Ovary (tissue), 9 donors: ENCODE results near the gene ATP7B. TPM values are rescaled to one million over a fixed set of nuclear protein-coding genes. Genes with fewer than 3 reads are reported as not detected.

Experiments
- DNase-seq, 5 donors: peaks; one replicate each; pipeline ENCODE4 v3.0.0-alpha.2; 2019 to 2020
- H3K27ac ChIP-seq, 2 donors: fragments of 200-600 bp; one replicate each; pipeline versions ENCODE4 v1.5.1 to v1.8.0; 2019 to 2022
- H3K27me3 ChIP-seq: fragments of 200-600 bp; one replicate; pipeline ENCODE4 v1.8.0; 2022
- H3K36me3 ChIP-seq: fragments of 200-600 bp; sonication (generic); one replicate; pipeline ENCODE4 v1.5.1; 2019
- H3K4me1 ChIP-seq: one replicate; pipeline ENCODE4 v1.8.1; 2013; ENCODE audit warnings: mild to moderate bottlenecking, moderate library complexity; ENCODE audit not compliant: insufficient read depth
- H3K4me3 ChIP-seq: fragments of 200-600 bp; sonication (generic); one replicate; pipeline ENCODE4 v1.5.1; 2017
- H3K9me3 ChIP-seq, 2 donors: fragments of 200-600 bp in 1 of 2; sonication (generic) in 1 of 2; one replicate each; pipeline versions ENCODE4 v1.5.1 to v1.8.1; 2013 to 2019; ENCODE audit warnings: mild to moderate bottlenecking in 1 of 2, moderate library complexity in 1 of 2
- CTCF ChIP-seq, 3 donors: fragments of 450-650 bp in 2 of 3; fragments of 200-600 bp in 1 of 3; IDR thresholded peaks; one replicate each; pipeline versions ENCODE4 v1.5.1 to v1.8.0; 2016 to 2022; ENCODE audit warnings: antibody characterized with exemption in 3 of 3, mild to moderate bottlenecking in 1 of 3
- EP300 ChIP-seq: sonication (generic); formaldehyde crosslinking; IDR thresholded peaks from one replicate; pipeline ENCODE4 v1.6.1; 2017; ENCODE audit warnings: antibody characterized with exemption
- POLR2A ChIP-seq: fragments of 450-650 bp; IDR thresholded peaks from one replicate; pipeline ENCODE4 v1.6.1; 2017; ENCODE audit warnings: antibody characterized with exemption, mild to moderate bottlenecking, moderate library complexity
- WGBS, 3 donors: extraction: QIAGEN DNeasy Blood & Tissue Kit in 1 of 3; methylation state at CpG; one replicate each; pipeline versions ENCODE4 v1.1.5 to v1.1.7; 2013 to 2017; 5-methylcytosine and 5-hydroxymethylcytosine counted together
- intact Hi-C, 4 donors: fragments of 100-400 bp; cut with DNase I; formaldehyde crosslinking; loops; one replicate each; pipeline versions ENCODE4 v1.11.0 to v1.15.1; 2022 to 2023
- polyA plus RNA-seq, 2 donors: library from polyadenylated mRNA; stranded (reverse); fragments of 200-250 nt in 1 of 2; fragments of 350-450 nt in 1 of 2; fragmentation: Illumina TruSeq in 1 of 2; extraction: RNeasy Lipid Tissue Mini Kit (QIAGEN cat#74804) in 1 of 2; gene quantifications; one replicate each; pipeline ENCODE4 v1.2.3, GENCODE V29; 2013 to 2014
- total RNA-seq, 7 donors: library from RNA; depleted of rRNA in 2 of 7; stranded (reverse); fragments of >200 nt in 2 of 7; fragmentation: NEBNext Ultra II Directional in 3 of 7; extraction: Animal tissue kit (Norgen Biotek cat#: 25700) in 3 of 7; gene quantifications; one replicate each; pipeline versions ENCODE4 v1.1.0 to v1.2.4, GENCODE V29; 2016 to 2023
- donor health status: DM: no; HTN: no; CAD: no; lungs with moderate emphysema.
- donor health status: DM: no; HTN: no; CAD: no.
- donor health status: Bipolar disorder and iron deficiency.
- donor health status: DM: yes; HTN: yes; CAD: no.
- donor health status: DM: no; HTN: no; CAD: no.
- donor health status: DM: yes; HTN: yes; CAD: no.

The ATP7B gene
- total and polyA plus RNA-seq, 9 donors = 2.9 to 7.3 (median 5.1) TPM

GRCh38 chr13:51885651-51886050 is 125.6 kb downstream of the ATP7B start:
- no peak for DNase-seq
- Histone ChIP-seq H3K9me3 (peaks cover 0 to 3% of the 10 kb centered on the region in 2 donors), H3K27me3 (no peaks in the 10 kb centered on the region), H3K4me1 (no peaks in the 10 kb centered on the region), H3K4me3 (no peak overlapping the region), H3K36me3 (no peaks in the 10 kb centered on the region), H3K27ac (no peak overlapping the region)
- 86 to 97% (median 96%) methylated on average over 2 of the region's 2 CpGs for WGBS, 3 donors
- intact Hi-C loops = no loop called here
- TF ChIP-seq POLR2A (no peak), CTCF (IDR thresholded peaks at IDR 0.05) (no peak), EP300 (no peak)

- Histone ChIP-seq H3K36me3 (no peaks in the 10 kb centered on the region), H3K9me3 (peaks cover 0 to 3% of the 10 kb centered on the region in 2 donors), H3K4me1 (no peaks in the 10 kb centered on the region), H3K27ac (no peak overlapping the region), H3K4me3 (no peak overlapping the region), H3K27me3 (no peaks in the 10 kb centered on the region)
- no peak for DNase-seq
- TF ChIP-seq POLR2A (no peak), CTCF (IDR thresholded peaks at IDR 0.05) (no peak), EP300 (no peak)
- intact Hi-C loops = no loop called here
- 70 to 73% (median 72%) methylated on average over 5 of the region's 5 CpGs for WGBS, 3 donors
These were observed 128.0 kb downstream of the ATP7B start for GRCh38 chr13:51883226-51883600.

Other genes starting within 250 kb of the ATP7B start
- 10 to 100 TPM in 6 of 7 donors, 1 to 10 TPM in 1; 9.7 to 19.7 (median 16.2) TPM for gene DHRS12, start 207.3 kb downstream of the ATP7B start, total RNA-seq
- gene DHRS12, start 207.3 kb downstream of the ATP7B start, polyA plus RNA-seq = 10 to 100 TPM; 24.9 to 29.1 TPM
- under 1 TPM in 6 of 7 donors, not detected in 1; 0.05 to 0.28 (median 0.12) TPM for gene TMEM272, start 166.3 kb downstream of the ATP7B start, total RNA-seq
- under 1 TPM in 1 of 2 donors, not detected in 1; 0.07 TPM for gene TMEM272, start 166.3 kb downstream of the ATP7B start, polyA plus RNA-seq
- gene CCDC70, start 149.5 kb downstream of the ATP7B start, total RNA-seq = not detected
- not detected for gene CCDC70, start 149.5 kb downstream of the ATP7B start, polyA plus RNA-seq
- 10 to 100 TPM; 15.0 to 36.2 (median 29.6) TPM for gene ALG11, start 948 bp upstream of the ATP7B start, total RNA-seq
- gene ALG11, start 948 bp upstream of the ATP7B start, polyA plus RNA-seq = 10 to 100 TPM in 1 of 2 donors, 1 to 10 TPM in 1; 5.9 to 16.6 TPM
- 10 to 100 TPM; 11.4 to 20.2 (median 14.9) TPM for gene UTP14C, start 13.2 kb upstream of the ATP7B start, total RNA-seq
- 10 to 100 TPM in 1 of 2 donors, 1 to 10 TPM in 1; 7.4 to 12.9 TPM for gene UTP14C, start 13.2 kb upstream of the ATP7B start, polyA plus RNA-seq
- gene NEK5, start 117.6 kb upstream of the ATP7B start, total RNA-seq = 10 to 100 TPM in 1 of 7 donors, 1 to 10 TPM in 1, under 1 TPM in 4, not detected in 1; 0.18 to 12.4 (median 0.58) TPM
- gene NEK5, start 117.6 kb upstream of the ATP7B start, polyA plus RNA-seq = under 1 TPM; 0.13 TPM
- gene NEK3, start 148.1 kb upstream of the ATP7B start, total RNA-seq = 10 to 100 TPM in 5 of 7 donors, 1 to 10 TPM in 2; 7.1 to 15.8 (median 11.3) TPM
- 10 to 100 TPM; 14.8 to 17.4 TPM for gene NEK3, start 148.1 kb upstream of the ATP7B start, polyA plus RNA-seq